Measurements from ENCODE around the gene KCTD10. TPM values are rescaled to one million over a fixed set of nuclear protein-coding genes. Genes with fewer than 3 reads are reported as not detected.

Gene KCTD10
- total and polyA plus RNA-seq, 10 of the 15 experiments (the other 5 are each of a cell fraction or from before 2014, with no cell fraction given): 5.6 to 52.0 (median 34.2) TPM

GRCh38 chr12:109477185-109477962 is at the start of gene KCTD10, which contains the start of gene UBE3B (continued):
- TF ChIP-seq MXI1 (IDR thresholded peaks at IDR 0.05; ENCODE audit: low read depth, low read length): peak; percentile 84
- TF ChIP-seq ATF7 (IDR thresholded peaks at IDR 0.05; ENCODE audit: low read depth): peak; percentile 82
- peak; percentile 26 to 32; a peak in 2 of 4 replicates for TF ChIP-seq SRF (IDR thresholded peaks at IDR 0.05; ENCODE audit: low read depth in 2 of 2, low read length in 2 of 2)
- no peak for TF ChIP-seq MEF2A (IDR thresholded peaks at IDR 0.05; ENCODE audit: insufficient read depth, low read depth, low read length)
- TF ChIP-seq ZNF384 (IDR thresholded peaks at IDR 0.05; ENCODE audit: borderline replicate concordance, low read depth, low read length): no peak
- peak; percentile 86 for TF ChIP-seq ZZZ3 (IDR thresholded peaks at IDR 0.05; ENCODE audit: control insufficient read depth, insufficient read length, low read depth)
- TF ChIP-seq, protein P1, sequence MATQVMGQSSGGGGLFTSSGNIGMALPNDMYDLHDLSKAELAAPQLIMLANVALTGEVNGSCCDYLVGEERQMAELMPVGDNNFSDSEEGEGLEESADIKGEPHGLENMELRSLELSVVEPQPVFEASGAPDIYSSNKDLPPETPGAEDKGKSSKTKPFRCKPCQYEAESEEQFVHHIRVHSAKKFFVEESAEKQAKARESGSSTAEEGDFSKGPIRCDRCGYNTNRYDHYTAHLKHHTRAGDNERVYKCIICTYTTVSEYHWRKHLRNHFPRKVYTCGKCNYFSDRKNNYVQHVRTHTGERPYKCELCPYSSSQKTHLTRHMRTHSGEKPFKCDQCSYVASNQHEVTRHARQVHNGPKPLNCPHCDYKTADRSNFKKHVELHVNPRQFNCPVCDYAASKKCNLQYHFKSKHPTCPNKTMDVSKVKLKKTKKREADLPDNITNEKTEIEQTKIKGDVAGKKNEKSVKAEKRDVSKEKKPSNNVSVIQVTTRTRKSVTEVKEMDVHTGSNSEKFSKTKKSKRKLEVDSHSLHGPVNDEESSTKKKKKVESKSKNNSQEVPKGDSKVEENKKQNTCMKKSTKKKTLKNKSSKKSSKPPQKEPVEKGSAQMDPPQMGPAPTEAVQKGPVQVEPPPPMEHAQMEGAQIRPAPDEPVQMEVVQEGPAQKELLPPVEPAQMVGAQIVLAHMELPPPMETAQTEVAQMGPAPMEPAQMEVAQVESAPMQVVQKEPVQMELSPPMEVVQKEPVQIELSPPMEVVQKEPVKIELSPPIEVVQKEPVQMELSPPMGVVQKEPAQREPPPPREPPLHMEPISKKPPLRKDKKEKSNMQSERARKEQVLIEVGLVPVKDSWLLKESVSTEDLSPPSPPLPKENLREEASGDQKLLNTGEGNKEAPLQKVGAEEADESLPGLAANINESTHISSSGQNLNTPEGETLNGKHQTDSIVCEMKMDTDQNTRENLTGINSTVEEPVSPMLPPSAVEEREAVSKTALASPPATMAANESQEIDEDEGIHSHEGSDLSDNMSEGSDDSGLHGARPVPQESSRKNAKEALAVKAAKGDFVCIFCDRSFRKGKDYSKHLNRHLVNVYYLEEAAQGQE (IDR thresholded peaks at IDR 0.05; ENCODE audit: low read depth, low read length): peak; percentile 41; the same call in 1 of the 2 replicates
- no peak for TF ChIP-seq MAX (IDR thresholded peaks at IDR 0.05; ENCODE audit: low read depth, low read length)
- no peak for TF ChIP-seq BRCA1 (IDR thresholded peaks at IDR 0.05; ENCODE audit: low read depth, low read length)
- TF ChIP-seq, protein P2, sequence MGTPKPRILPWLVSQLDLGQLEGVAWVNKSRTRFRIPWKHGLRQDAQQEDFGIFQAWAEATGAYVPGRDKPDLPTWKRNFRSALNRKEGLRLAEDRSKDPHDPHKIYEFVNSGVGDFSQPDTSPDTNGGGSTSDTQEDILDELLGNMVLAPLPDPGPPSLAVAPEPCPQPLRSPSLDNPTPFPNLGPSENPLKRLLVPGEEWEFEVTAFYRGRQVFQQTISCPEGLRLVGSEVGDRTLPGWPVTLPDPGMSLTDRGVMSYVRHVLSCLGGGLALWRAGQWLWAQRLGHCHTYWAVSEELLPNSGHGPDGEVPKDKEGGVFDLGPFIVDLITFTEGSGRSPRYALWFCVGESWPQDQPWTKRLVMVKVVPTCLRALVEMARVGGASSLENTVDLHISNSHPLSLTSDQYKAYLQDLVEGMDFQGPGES (IDR thresholded peaks at IDR 0.05): peak; percentile 40; the same call in 1 of the 2 replicates
- 0 out of 2 replicates have a peak, but pooled peaks have one; percentile 16 for TF ChIP-seq SPI1 (IDR thresholded peaks at IDR 0.05; ENCODE audit: borderline replicate concordance, insufficient read depth, low read depth, low read length)
- TF ChIP-seq, protein P3, sequence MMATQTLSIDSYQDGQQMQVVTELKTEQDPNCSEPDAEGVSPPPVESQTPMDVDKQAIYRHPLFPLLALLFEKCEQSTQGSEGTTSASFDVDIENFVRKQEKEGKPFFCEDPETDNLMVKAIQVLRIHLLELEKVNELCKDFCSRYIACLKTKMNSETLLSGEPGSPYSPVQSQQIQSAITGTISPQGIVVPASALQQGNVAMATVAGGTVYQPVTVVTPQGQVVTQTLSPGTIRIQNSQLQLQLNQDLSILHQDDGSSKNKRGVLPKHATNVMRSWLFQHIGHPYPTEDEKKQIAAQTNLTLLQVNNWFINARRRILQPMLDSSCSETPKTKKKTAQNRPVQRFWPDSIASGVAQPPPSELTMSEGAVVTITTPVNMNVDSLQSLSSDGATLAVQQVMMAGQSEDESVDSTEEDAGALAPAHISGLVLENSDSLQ (IDR thresholded peaks at IDR 0.05): peak; percentile 82
- TF ChIP-seq, protein P4, sequence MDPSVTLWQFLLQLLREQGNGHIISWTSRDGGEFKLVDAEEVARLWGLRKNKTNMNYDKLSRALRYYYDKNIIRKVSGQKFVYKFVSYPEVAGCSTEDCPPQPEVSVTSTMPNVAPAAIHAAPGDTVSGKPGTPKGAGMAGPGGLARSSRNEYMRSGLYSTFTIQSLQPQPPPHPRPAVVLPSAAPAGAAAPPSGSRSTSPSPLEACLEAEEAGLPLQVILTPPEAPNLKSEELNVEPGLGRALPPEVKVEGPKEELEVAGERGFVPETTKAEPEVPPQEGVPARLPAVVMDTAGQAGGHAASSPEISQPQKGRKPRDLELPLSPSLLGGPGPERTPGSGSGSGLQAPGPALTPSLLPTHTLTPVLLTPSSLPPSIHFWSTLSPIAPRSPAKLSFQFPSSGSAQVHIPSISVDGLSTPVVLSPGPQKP (IDR thresholded peaks at IDR 0.05; ENCODE audit: low read depth, low read length): peak; percentile 72
- TF ChIP-seq CEBPB (IDR thresholded peaks at IDR 0.05; ENCODE audit: borderline replicate concordance in 1 of 2, low read depth in 2 of 2, low read length in 2 of 2): peak in 1 of 2 experiments; percentile 7; a peak in 1 of 4 replicates
- TF ChIP-seq NFYB (IDR thresholded peaks at IDR 0.05; ENCODE audit: insufficient read depth, low read depth, low read length): no peak
- no peak for TF ChIP-seq ZNF24 (IDR thresholded peaks at IDR 0.05)
- TF ChIP-seq CREM (IDR thresholded peaks at IDR 0.05; ENCODE audit: low read depth): peak; percentile 79
- peak; percentile 53 for TF ChIP-seq SIX5 (IDR thresholded peaks at IDR 0.05; ENCODE audit: low read depth, low read length, severe bottlenecking)
- peak; percentile 65 for TF ChIP-seq FOXK2 (IDR thresholded peaks at IDR 0.05)
